Ascending aorta (tissue), 2 donors: ENCODE data around the gene VRK1. TPM values are rescaled to one million over a fixed set of nuclear protein-coding genes. Genes with fewer than 3 reads are reported as not detected.

ENCODE experiments used
- DNase-seq, 2 donors: peaks; one replicate each; pipeline ENCODE4 v3.0.0-alpha.2; 2019; ENCODE audit warnings: low spot score in 2 of 2
- H3K27ac ChIP-seq, 2 donors: fragments of 200-600 bp; sonication (generic); one replicate each; pipeline ENCODE4 v1.5.1; 2016 to 2017; ENCODE audit warnings: mild to moderate bottlenecking in 1 of 2
- H3K27me3 ChIP-seq: fragments of 200-600 bp; sonication (generic); one replicate; pipeline ENCODE4 v1.5.1; 2017
- H3K36me3 ChIP-seq, 2 donors: fragments of 200-600 bp; sonication (generic); one replicate each; pipeline ENCODE4 v1.5.1; 2016
- H3K4me1 ChIP-seq, 2 donors: fragments of 200-600 bp; sonication (generic); one replicate each; pipeline ENCODE4 v1.5.1; 2016 to 2017; ENCODE audit warnings: mild to moderate bottlenecking in 1 of 2
- H3K4me3 ChIP-seq, 2 donors: fragments of 200-600 bp; sonication (generic); one replicate each; pipeline ENCODE4 v1.5.1; 2016 to 2017; ENCODE audit warnings: mild to moderate bottlenecking in 1 of 2
- H3K9me3 ChIP-seq, 2 donors: fragments of 200-600 bp; sonication (generic); one replicate each; pipeline ENCODE4 v1.5.1; 2016
- CTCF ChIP-seq, 3 experiments: fragments of 200-600 bp in 2 of 3; fragments of 450-650 bp in 1 of 3; sonication (generic) in 2 of 3; IDR thresholded peaks; one replicate each; pipeline ENCODE4 v1.5.1; 2016 to 2019; ENCODE audit warnings: antibody characterized with exemption in 3 of 3, mild to moderate bottlenecking in 1 of 3, moderate library complexity in 1 of 3
- intact Hi-C: fragments of 100-400 bp; cut with DNase I; formaldehyde crosslinking; loops from one replicate; pipeline ENCODE4 v1.15.1; 2023
- total RNA-seq: library from RNA; depleted of rRNA; stranded (reverse); fragments of >200 nt; gene quantifications from one replicate; pipeline ENCODE4 v1.1.0, GENCODE V29; 2016

The VRK1 gene
- total RNA-seq, 1 donor from 2014 or later = 2.4 TPM

DNA sequence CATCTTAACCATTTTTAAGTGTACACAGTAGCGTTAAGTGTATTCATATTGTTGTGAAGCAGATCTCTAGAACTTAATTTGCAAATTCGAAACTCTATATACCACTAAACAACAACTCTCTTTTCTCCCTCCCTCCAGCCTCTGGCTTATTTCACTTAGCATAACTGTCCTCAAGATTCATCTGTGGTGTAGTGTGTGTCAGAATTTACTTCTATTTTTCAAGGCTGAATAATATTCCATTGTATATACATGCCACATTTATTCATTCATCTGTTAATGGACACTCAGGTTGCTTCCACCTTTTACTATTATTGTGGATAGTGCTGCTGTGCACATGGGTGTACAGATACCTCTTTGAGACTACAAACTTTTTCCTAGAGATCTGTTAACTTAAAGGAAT is 26.5 kb downstream of the VRK1 start:
- H3K4me3 ChIP-seq = no peak overlapping the region
- no peaks in the 10 kb centered on the region for H3K4me1 ChIP-seq
- no peaks in the 10 kb centered on the region for H3K36me3 ChIP-seq
- H3K27ac ChIP-seq = no peak overlapping the region
- no peaks in the 10 kb centered on the region for H3K27me3 ChIP-seq
- H3K9me3 ChIP-seq = no peaks in the 10 kb centered on the region
- intact Hi-C loops = no loop called here
- no peak for TF ChIP-seq CTCF (IDR thresholded peaks at IDR 0.05)
- DNase-seq = no peak

GRCh38 chr14:96824283-96824682 is 27.1 kb downstream of the VRK1 start:
- intact Hi-C loops = no loop called here
- no peaks in the 10 kb centered on the region for H3K27me3 ChIP-seq

DNA sequence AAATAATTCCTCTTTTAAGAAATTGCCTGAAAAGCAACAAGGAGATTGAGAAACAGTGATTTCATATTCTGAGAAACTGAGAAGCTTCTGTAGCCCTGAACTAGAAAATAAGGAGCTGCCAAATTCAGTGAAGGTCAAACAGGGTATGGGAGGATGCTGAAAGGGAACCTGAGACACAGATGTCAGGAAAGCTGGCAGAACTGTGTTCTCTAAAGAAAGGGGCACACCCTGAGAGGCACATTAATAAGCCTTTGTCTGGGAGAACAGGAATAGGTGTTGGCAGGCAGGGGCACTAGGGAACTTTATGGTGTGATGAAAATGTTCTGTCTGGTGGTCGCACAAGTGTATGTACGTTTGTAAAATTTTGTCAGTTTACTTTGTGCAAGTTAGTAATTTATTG is 29.6 kb downstream of the VRK1 start:
- no peak overlapping the region for H3K27ac ChIP-seq
- H3K27me3 ChIP-seq = no peaks in the 10 kb centered on the region
- intact Hi-C loops = no loop called here
- no peaks in the 10 kb centered on the region for H3K4me1 ChIP-seq
- H3K36me3 ChIP-seq = no peaks in the 10 kb centered on the region
- H3K4me3 ChIP-seq = no peak overlapping the region
- DNase-seq = no peak
- H3K9me3 ChIP-seq = peaks cover 0 to 8% of the 10 kb centered on the region in 2 donors
- TF ChIP-seq CTCF (IDR thresholded peaks at IDR 0.05) = no peak

More at GRCh38 chr14:96824283-96824682, 27.1 kb downstream of the VRK1 start:
- Histone ChIP-seq H3K4me1 (no peaks in the 10 kb centered on the region), H3K9me3 (no peaks in the 10 kb centered on the region), H3K36me3 (no peaks in the 10 kb centered on the region), H3K27ac (no peak overlapping the region), H3K4me3 (no peak overlapping the region)
- DNase-seq = no peak
- no peak for TF ChIP-seq CTCF (IDR thresholded peaks at IDR 0.05)

DNA sequence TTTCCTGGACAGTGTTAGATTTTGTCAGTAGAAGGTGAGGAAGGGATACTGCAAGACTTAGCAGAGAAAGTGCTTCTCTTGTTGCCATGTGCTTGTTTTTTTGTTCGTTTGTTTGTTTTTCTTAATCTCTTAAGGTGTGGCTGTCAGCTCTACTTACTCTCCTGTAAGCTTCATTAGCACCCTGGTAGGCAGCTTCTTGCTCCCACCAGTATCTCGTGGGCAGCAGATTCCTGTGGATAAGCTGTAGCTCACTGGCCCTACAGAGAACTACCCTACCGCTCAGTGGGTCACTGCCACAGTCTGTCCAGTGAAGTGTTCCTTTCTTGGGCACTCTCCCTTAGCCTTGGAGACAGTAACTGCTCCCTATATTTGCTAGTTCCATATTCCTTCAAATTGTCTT is 30.1 kb downstream of the VRK1 start:
- TF ChIP-seq CTCF (IDR thresholded peaks at IDR 0.05) = no peak
- no peaks in the 10 kb centered on the region for H3K4me1 ChIP-seq
- H3K36me3 ChIP-seq = no peaks in the 10 kb centered on the region
- no peak overlapping the region for H3K27ac ChIP-seq
- no peak overlapping the region for H3K4me3 ChIP-seq
- intact Hi-C loops = no loop called here
- no peak for DNase-seq
- H3K9me3 ChIP-seq = peaks cover 0 to 8% of the 10 kb centered on the region in 2 donors
- H3K27me3 ChIP-seq = no peaks in the 10 kb centered on the region

- Histone ChIP-seq H3K4me1 (no peaks in the 10 kb centered on the region), H3K9me3 (peaks cover 0 to 8% of the 10 kb centered on the region in 2 donors), H3K36me3 (no peaks in the 10 kb centered on the region), H3K27me3 (no peaks in the 10 kb centered on the region), H3K4me3 (no peak overlapping the region), H3K27ac (no peak overlapping the region)
- no peak for DNase-seq
- TF ChIP-seq CTCF (IDR thresholded peaks at IDR 0.05) = no peak
- intact Hi-C loops = no loop called here
Observed at GRCh38 chr14:96829791-96830190, 32.6 kb downstream of the VRK1 start.

- no peak for DNase-seq
Observed at GRCh38 chr14:96830946-96831345, 33.8 kb downstream of the VRK1 start.

More at GRCh38 chr14:96830946-96831345, 33.8 kb downstream of the VRK1 start:
- Histone ChIP-seq H3K36me3 (no peaks in the 10 kb centered on the region), H3K27me3 (no peaks in the 10 kb centered on the region), H3K9me3 (peaks cover 0 to 8% of the 10 kb centered on the region in 2 donors), H3K4me3 (no peak overlapping the region), H3K4me1 (no peaks in the 10 kb centered on the region), H3K27ac (no peak overlapping the region)
- no peak for TF ChIP-seq CTCF (IDR thresholded peaks at IDR 0.05)
- intact Hi-C loops = no loop called here
